ENCODE data around the gene KRT78.

The KRT78 gene

DNA sequence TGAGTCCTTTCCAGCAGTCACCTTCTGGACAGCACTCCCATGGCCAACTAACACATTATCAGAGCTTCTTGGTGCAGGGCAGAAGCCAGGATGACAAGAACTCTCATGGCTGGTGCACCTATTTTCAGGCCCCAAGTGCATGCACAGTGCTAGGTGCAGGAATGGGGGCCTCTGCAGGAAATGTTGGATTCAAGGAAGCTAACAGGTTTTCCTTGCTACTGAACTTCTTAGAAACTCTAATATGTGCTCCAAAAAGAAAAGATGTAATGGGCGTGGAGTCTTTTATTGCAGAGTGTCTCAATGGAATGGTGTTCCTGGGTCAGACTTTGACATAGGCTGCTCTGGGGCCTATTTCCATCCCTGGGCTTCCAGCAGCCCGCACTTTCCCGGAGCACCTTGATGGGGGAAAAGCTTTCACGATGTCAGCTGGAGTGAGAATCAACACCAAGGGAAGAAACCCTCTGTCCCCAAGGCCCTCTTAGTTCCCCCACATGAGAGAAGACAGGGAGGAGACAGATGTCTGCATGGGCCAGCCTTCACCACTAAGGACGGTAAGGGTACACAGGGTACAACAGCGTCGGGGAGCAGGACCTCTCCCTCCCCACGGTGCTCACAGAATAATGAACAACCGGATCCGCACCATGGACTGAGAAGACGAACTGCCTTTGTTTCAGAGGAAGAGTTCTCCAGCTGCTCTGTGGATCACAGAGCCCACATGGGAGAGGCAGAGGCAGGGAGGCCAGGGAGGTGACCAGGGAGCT, 59.7 kb downstream of the KRT78 start:
- Histone ChIP-seq H3K9me3 (no peaks in the 10 kb centered on the region), H3K27ac (no peak overlapping the region), H4K20me1 (no peaks in the 10 kb centered on the region), H3K27me3 (no peaks in the 10 kb centered on the region), H3K9ac (no peak overlapping the region), H3K4me2 (no peak overlapping the region), H3K4me1 (no peaks in the 10 kb centered on the region), H3K36me3 (no peaks in the 10 kb centered on the region), H3K4me3 (no peak overlapping the region)
- no peak for TF ChIP-seq Cebpa-rat (IDR thresholded peaks at IDR 0.05)

DNA sequence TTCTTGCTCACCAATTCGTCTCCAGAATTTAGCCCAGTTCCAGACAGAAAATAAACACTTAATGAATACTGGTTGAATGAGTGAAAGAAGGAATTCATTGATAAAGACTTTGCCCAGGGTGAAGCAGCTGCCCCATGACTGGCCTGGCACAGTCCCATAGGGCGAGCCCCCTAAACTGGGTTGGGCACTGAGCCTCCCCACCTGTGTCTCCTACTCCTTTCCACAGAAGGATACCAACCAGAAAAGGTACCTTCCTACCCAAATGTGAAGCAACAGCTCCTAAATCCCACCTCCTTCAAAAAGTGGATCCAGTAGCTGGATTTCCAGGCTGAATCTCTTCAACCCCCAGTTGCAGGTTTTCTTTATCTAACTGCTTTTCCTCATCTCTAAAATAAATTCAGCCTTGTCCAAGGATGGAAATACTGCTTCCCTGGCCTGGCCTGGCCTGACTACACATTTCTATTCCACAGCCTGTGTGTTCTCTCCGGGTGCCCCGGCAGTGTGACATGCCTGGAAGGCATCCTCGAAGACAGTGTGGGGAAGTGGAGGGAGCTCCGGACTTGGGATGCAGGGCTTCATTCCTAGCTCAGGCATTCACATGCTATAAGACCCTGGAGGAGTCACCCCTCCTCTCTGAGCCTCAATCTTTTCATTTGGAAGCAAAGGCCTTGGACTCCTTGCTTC, 60.5 kb downstream of the KRT78 start:
- no peak overlapping the region for H3K4me3 ChIP-seq
- H3K27me3 ChIP-seq = no peaks in the 10 kb centered on the region
- H3K4me2 ChIP-seq = no peak overlapping the region
- no peak overlapping the region for H3K27ac ChIP-seq
- no peaks in the 10 kb centered on the region for H3K4me1 ChIP-seq
- no peaks in the 10 kb centered on the region for H4K20me1 ChIP-seq
- H3K9me3 ChIP-seq = no peaks in the 10 kb centered on the region
- TF ChIP-seq Cebpa-rat (IDR thresholded peaks at IDR 0.05) = no peak
- no peaks in the 10 kb centered on the region for H3K36me3 ChIP-seq
- no peak overlapping the region for H3K9ac ChIP-seq

All from BLaER1 (cell line).